ENCODE results near the gene PARM1. TPM values are rescaled to one million over a fixed set of nuclear protein-coding genes. Genes with fewer than 3 reads are reported as not detected.

The PARM1 gene
- total and polyA plus RNA-seq, 2 experiments from 2014 or later = 107 to 154 TPM

GRCh38 chr4:75009138-75009537 is 76.2 kb downstream of the PARM1 start:
- Histone ChIP-seq H3K79me2 (peaks cover 7% of the 10 kb centered on the region), H3K4me1 (ENCODE audit: insufficient read depth) (peaks cover 10% of the 10 kb centered on the region), H3K27ac (no peak overlapping the region), H3K4me3 (no peak overlapping the region), H3K9me2 (replicated peaks; ENCODE audit: insufficient read depth) (no peaks in the 10 kb centered on the region), H3K9me3 (ENCODE audit: low read depth) (no peaks in the 10 kb centered on the region), H3K4me2 (no peak overlapping the region), H3K27me3 (no peaks in the 10 kb centered on the region), H3K36me3 (replicated peaks; ENCODE audit: insufficient read depth, low read depth) (peaks cover 3% of the 10 kb centered on the region), H4K20me1 (ENCODE audit: insufficient read depth, poor library complexity, severe bottlenecking) (no peaks in the 10 kb centered on the region), H2AFZ (no peak overlapping the region)
- 91% methylated on average over 1 of the region's 1 CpG for WGBS (ENCODE audit: low lambda C conversion rate, missing lambda C conversion rate)
- no peak for DNase-seq (ENCODE audit: low spot score)
- TF ChIP-seq CTCF (IDR thresholded peaks at IDR 0.05; ENCODE audit: poor library complexity) (no peak), EZH2phosphoT487 (IDR thresholded peaks at IDR 0.05; ENCODE audit: low read depth, severe bottlenecking, unreplicated experiment) (no peak), EZH2 (IDR thresholded peaks at IDR 0.05; ENCODE audit: borderline replicate concordance) (no peak)

GRCh38 chr4:75011131-75011795 is 78.3 kb downstream of the PARM1 start:
- peaks cover 3% of the 10 kb centered on the region for H3K36me3 ChIP-seq (replicated peaks; ENCODE audit: insufficient read depth, low read depth)
- H3K27ac ChIP-seq = no peak overlapping the region
- no peak overlapping the region for H2AFZ ChIP-seq
- no peaks in the 10 kb centered on the region for H3K27me3 ChIP-seq
- no peak overlapping the region for H3K4me3 ChIP-seq
- H3K4me2 ChIP-seq = no peak overlapping the region
- no peaks in the 10 kb centered on the region for H3K9me3 ChIP-seq (ENCODE audit: low read depth)
- TF ChIP-seq CTCF (IDR thresholded peaks at IDR 0.05; ENCODE audit: poor library complexity) (no peak), EZH2 (IDR thresholded peaks at IDR 0.05; ENCODE audit: borderline replicate concordance) (no peak), EZH2phosphoT487 (IDR thresholded peaks at IDR 0.05; ENCODE audit: low read depth, severe bottlenecking, unreplicated experiment) (no peak)
- WGBS (ENCODE audit: low lambda C conversion rate, missing lambda C conversion rate) = 93% methylated on average over 4 of the region's 4 CpGs
- no peak for DNase-seq (ENCODE audit: low spot score)
- no peaks in the 10 kb centered on the region for H4K20me1 ChIP-seq (ENCODE audit: insufficient read depth, poor library complexity, severe bottlenecking)
- H3K9me2 ChIP-seq (replicated peaks; ENCODE audit: insufficient read depth) = no peaks in the 10 kb centered on the region
- H3K79me2 ChIP-seq = peaks cover 7% of the 10 kb centered on the region
- no peaks in the 10 kb centered on the region for H3K4me1 ChIP-seq (ENCODE audit: insufficient read depth)

GRCh38 chr4:75015627-75016026 is 82.7 kb downstream of the PARM1 start:
- no peaks in the 10 kb centered on the region for H3K9me3 ChIP-seq (ENCODE audit: low read depth)
- WGBS (ENCODE audit: low lambda C conversion rate, missing lambda C conversion rate) = 98% methylated on average over 2 of the region's 2 CpGs
- no peaks in the 10 kb centered on the region for H4K20me1 ChIP-seq (ENCODE audit: insufficient read depth, poor library complexity, severe bottlenecking)
- H3K36me3 ChIP-seq (replicated peaks; ENCODE audit: insufficient read depth, low read depth) = peaks cover 3% of the 10 kb centered on the region
- no peaks in the 10 kb centered on the region for H3K27me3 ChIP-seq
- H3K79me2 ChIP-seq = no peaks in the 10 kb centered on the region
- TF ChIP-seq EZH2phosphoT487 (IDR thresholded peaks at IDR 0.05; ENCODE audit: low read depth, severe bottlenecking, unreplicated experiment) (no peak), EZH2 (IDR thresholded peaks at IDR 0.05; ENCODE audit: borderline replicate concordance) (no peak)
- H3K4me1 ChIP-seq (ENCODE audit: insufficient read depth) = no peaks in the 10 kb centered on the region
- DNase-seq (ENCODE audit: low spot score) = no peak
- no peaks in the 10 kb centered on the region for H3K9me2 ChIP-seq (replicated peaks; ENCODE audit: insufficient read depth)
- H2AFZ ChIP-seq = no peak overlapping the region
- no peak overlapping the region for H3K4me2 ChIP-seq
- no peak overlapping the region for H3K4me3 ChIP-seq
- H3K27ac ChIP-seq = no peak overlapping the region

GRCh38 chr4:75016472-75016871 is 83.6 kb downstream of the PARM1 start:
- Histone ChIP-seq H3K27me3 (no peaks in the 10 kb centered on the region), H4K20me1 (ENCODE audit: insufficient read depth, poor library complexity, severe bottlenecking) (no peaks in the 10 kb centered on the region), H2AFZ (no peak overlapping the region), H3K9me2 (replicated peaks; ENCODE audit: insufficient read depth) (no peaks in the 10 kb centered on the region), H3K4me3 (no peak overlapping the region), H3K9me3 (ENCODE audit: low read depth) (no peaks in the 10 kb centered on the region), H3K36me3 (replicated peaks; ENCODE audit: insufficient read depth, low read depth) (peaks cover 3% of the 10 kb centered on the region), H3K4me1 (ENCODE audit: insufficient read depth) (no peaks in the 10 kb centered on the region), H3K79me2 (no peaks in the 10 kb centered on the region), H3K4me2 (no peak overlapping the region), H3K27ac (peak overlapping the region; percentile 48)
- peak; percentile 15 for DNase-seq (ENCODE audit: low spot score)
- TF ChIP-seq EZH2 (IDR thresholded peaks at IDR 0.05; ENCODE audit: borderline replicate concordance) (no peak), CTCF (IDR thresholded peaks at IDR 0.05; ENCODE audit: poor library complexity) (no peak), EZH2phosphoT487 (IDR thresholded peaks at IDR 0.05; ENCODE audit: low read depth, severe bottlenecking, unreplicated experiment) (no peak)
- WGBS (ENCODE audit: low lambda C conversion rate, missing lambda C conversion rate) = 49% methylated on average over 6 of the region's 6 CpGs

Measured in hepatocyte (in vitro differentiated cells).